Naive thymus-derived CD8-positive, alpha-beta T cell (primary cell): ENCODE measurements around the gene TCF7L1. TPM values are rescaled to one million over a fixed set of nuclear protein-coding genes. Genes with fewer than 3 reads are reported as not detected.

Experiments
- ATAC-seq, 2 donors: fragments of 150-1000 bp; cut with Tn5 transposase in 1 of 2; sonication (Bioruptor Pico), chemical (Tn5 transposase) in 1 of 2; 1 replicate in 1 of 2; 2 replicates in 1 of 2; pipeline ENCODE4 v1.10.0; 2021; ENCODE audit warnings: mild to moderate bottlenecking in 2 of 2, moderate library complexity in 2 of 2
- POLR2A ChIA-PET: fragments of 350-600 bp; sonication (Branson Sonifier 250); formaldehyde crosslinking; loops from one replicate; lab custom pipeline; 2021; ENCODE audit warnings: antibody characterized with exemption; lab: Charles Lee
- DNase-seq, 10 donors: peaks; one replicate each; pipeline versions ENCODE4 v3.0.0 to v3.0.0-alpha.2; 2020 to 2022
- H3K27ac Mint-ChIP-seq, 10 donors: one replicate each; pipeline ENCODE4 v1.8.0; 2020 to 2022; ENCODE audit warnings: mild to moderate bottlenecking in 10 of 10, mixed read lengths in 10 of 10, moderate library complexity in 4 of 10, inconsistent platforms in 1 of 10
- H3K27me3 Mint-ChIP-seq, 5 donors: one replicate each; pipeline ENCODE4 v1.8.0; 2021 to 2022; ENCODE audit warnings: mixed read lengths in 5 of 5
- H3K36me3 Mint-ChIP-seq, 3 donors: one replicate each; pipeline ENCODE4 v1.8.0; 2020 to 2022; ENCODE audit warnings: mixed read lengths in 3 of 3, mild to moderate bottlenecking in 2 of 3, inconsistent platforms in 1 of 3
- H3K4me1 Mint-ChIP-seq, 4 donors: one replicate each; pipeline ENCODE4 v1.8.0; 2021 to 2022; ENCODE audit warnings: mixed read lengths in 4 of 4
- H3K4me3 Mint-ChIP-seq, 10 donors: one replicate each; pipeline ENCODE4 v1.8.0; 2020 to 2022; ENCODE audit warnings: mild to moderate bottlenecking in 10 of 10, mixed read lengths in 10 of 10, moderate library complexity in 6 of 10, inconsistent platforms in 1 of 10
- H3K9me3 Mint-ChIP-seq, 9 donors: one replicate each; pipeline ENCODE4 v1.8.0; 2020 to 2022; ENCODE audit warnings: mixed read lengths in 9 of 9, mild to moderate bottlenecking in 3 of 9, inconsistent platforms in 1 of 9, moderate library complexity in 1 of 9
- polyA plus RNA-seq, 3 donors: library from polyadenylated mRNA; unstranded; fragments of 300-500 nt; fragmentation: Illumina TruSeq; gene quantifications; one replicate each; pipeline ENCODE4 v1.2.3, GENCODE V29; 2021
- total RNA-seq, 8 experiments: library from RNA in 2 of 8; stranded (reverse) in 2 of 8; gene quantifications; one replicate each; pipeline ENCODE4 v1.2.3 and lab custom pipeline; 2021 to 2026

TCF7L1 gene
- total and polyA plus RNA-seq, 5 experiments from 2014 or later: 0.08 to 0.09 TPM; not detected in 3

- Mint-ChIP-seq H3K4me3 (no peak overlapping the region), H3K27me3 (peaks cover 3 to 18% (median 6%) of the 10 kb centered on the region in 5 donors), H3K27ac (no peak overlapping the region), H3K4me1 (no peaks in the 10 kb centered on the region), H3K9me3 (no peaks in the 10 kb centered on the region), H3K36me3 (no peaks in the 10 kb centered on the region)
- ATAC-seq (no peak), DNase-seq (no peak)
- POLR2A ChIA-PET: no interaction called here
Measured at GRCh38 chr2:85156619-85157018, 23.4 kb downstream of the TCF7L1 start.

- no peak overlapping the region for H3K27ac Mint-ChIP-seq
- peaks cover 3 to 20% (median 6%) of the 10 kb centered on the region in 5 donors for H3K27me3 Mint-ChIP-seq
- DNase-seq (no peak), ATAC-seq (no peak)
- POLR2A ChIA-PET: no interaction called here
- H3K9me3 Mint-ChIP-seq: no peaks in the 10 kb centered on the region
- no peaks in the 10 kb centered on the region for H3K4me1 Mint-ChIP-seq
- no peak overlapping the region for H3K4me3 Mint-ChIP-seq
- H3K36me3 Mint-ChIP-seq: no peaks in the 10 kb centered on the region
Measured at GRCh38 chr2:85157345-85157744, 24.2 kb downstream of the TCF7L1 start.

- peaks cover 3 to 16% (median 3%) of the 10 kb centered on the region in 5 donors for H3K27me3 Mint-ChIP-seq
- no peaks in the 10 kb centered on the region for H3K9me3 Mint-ChIP-seq
- H3K4me3 Mint-ChIP-seq: no peak overlapping the region
- DNase-seq (no peak), ATAC-seq (no peak)
- H3K4me1 Mint-ChIP-seq: no peaks in the 10 kb centered on the region
- POLR2A ChIA-PET: no interaction called here
- H3K36me3 Mint-ChIP-seq: no peaks in the 10 kb centered on the region
- H3K27ac Mint-ChIP-seq: no peak overlapping the region
Measured at GRCh38 chr2:85158559-85159273, 25.5 kb downstream of the TCF7L1 start.

- Mint-ChIP-seq H3K4me3 (no peak overlapping the region), H3K36me3 (no peaks in the 10 kb centered on the region), H3K27ac (no peak overlapping the region), H3K9me3 (no peaks in the 10 kb centered on the region), H3K4me1 (no peaks in the 10 kb centered on the region), H3K27me3 (peaks cover 0 to 9% (median 0%) of the 10 kb centered on the region in 5 donors)
- ATAC-seq: no peak
- POLR2A ChIA-PET: no interaction called here
- no peak for DNase-seq
Measured at GRCh38 chr2:85159589-85159988, 26.4 kb downstream of the TCF7L1 start.

GRCh38 chr2:85160966-85161960, 28.1 kb downstream of the TCF7L1 start:
- no peak overlapping the region for H3K4me3 Mint-ChIP-seq
- no peak for DNase-seq
- peaks cover 0 to 9% (median 2%) of the 10 kb centered on the region in 5 donors for H3K27me3 Mint-ChIP-seq
- H3K9me3 Mint-ChIP-seq: no peaks in the 10 kb centered on the region
- no peak overlapping the region for H3K27ac Mint-ChIP-seq
- no peak for ATAC-seq
- H3K36me3 Mint-ChIP-seq: no peaks in the 10 kb centered on the region
- H3K4me1 Mint-ChIP-seq: no peaks in the 10 kb centered on the region
- POLR2A ChIA-PET: no interaction called here

- no peak overlapping the region for H3K27ac Mint-ChIP-seq
- DNase-seq: no peak
- H3K9me3 Mint-ChIP-seq: no peaks in the 10 kb centered on the region
- H3K36me3 Mint-ChIP-seq: no peaks in the 10 kb centered on the region
- peaks cover 0 to 9% (median 4%) of the 10 kb centered on the region in 5 donors for H3K27me3 Mint-ChIP-seq
- H3K4me3 Mint-ChIP-seq: no peak overlapping the region
- no peaks in the 10 kb centered on the region for H3K4me1 Mint-ChIP-seq
- no peak for ATAC-seq
- POLR2A ChIA-PET: no interaction called here
Measured at GRCh38 chr2:85162746-85163301, 29.6 kb downstream of the TCF7L1 start.

- H3K27me3 Mint-ChIP-seq: peaks cover 0 to 9% (median 4%) of the 10 kb centered on the region in 5 donors
- POLR2A ChIA-PET: no interaction called here
- H3K9me3 Mint-ChIP-seq: no peaks in the 10 kb centered on the region
Measured at GRCh38 chr2:85163675-85164074, 30.5 kb downstream of the TCF7L1 start.

GRCh38 chr2:85164145-85164569, 31.0 kb downstream of the TCF7L1 start:
- H3K27ac Mint-ChIP-seq: no peak overlapping the region
- no peaks in the 10 kb centered on the region for H3K36me3 Mint-ChIP-seq
- no peaks in the 10 kb centered on the region for H3K9me3 Mint-ChIP-seq
- H3K27me3 Mint-ChIP-seq: peaks cover 0 to 9% (median 4%) of the 10 kb centered on the region in 5 donors
- no peak overlapping the region for H3K4me3 Mint-ChIP-seq
- POLR2A ChIA-PET: no interaction called here
- ATAC-seq: no peak
- no peak for DNase-seq
- no peaks in the 10 kb centered on the region for H3K4me1 Mint-ChIP-seq

More at GRCh38 chr2:85163675-85164074, 30.5 kb downstream of the TCF7L1 start:
- H3K27ac Mint-ChIP-seq: no peak overlapping the region
- H3K4me3 Mint-ChIP-seq: no peak overlapping the region
- no peak for DNase-seq
- H3K4me1 Mint-ChIP-seq: no peaks in the 10 kb centered on the region
- no peak for ATAC-seq
- no peaks in the 10 kb centered on the region for H3K36me3 Mint-ChIP-seq

- POLR2A ChIA-PET: no interaction called here
- DNase-seq: no peak
- Mint-ChIP-seq H3K27ac (no peak overlapping the region), H3K4me1 (no peaks in the 10 kb centered on the region), H3K27me3 (peaks cover 0 to 8% (median 4%) of the 10 kb centered on the region in 5 donors), H3K36me3 (no peaks in the 10 kb centered on the region), H3K9me3 (no peaks in the 10 kb centered on the region), H3K4me3 (no peak overlapping the region)
- no peak for ATAC-seq
Measured at GRCh38 chr2:85165088-85165690, 32.0 kb downstream of the TCF7L1 start.

GRCh38 chr2:85166021-85166420, 32.8 kb downstream of the TCF7L1 start:
- H3K36me3 Mint-ChIP-seq: no peaks in the 10 kb centered on the region
- no peak overlapping the region for H3K4me3 Mint-ChIP-seq
- no peak for ATAC-seq
- no peak for DNase-seq
- peaks cover 2 to 8% (median 4%) of the 10 kb centered on the region in 5 donors for H3K27me3 Mint-ChIP-seq
- no peaks in the 10 kb centered on the region for H3K4me1 Mint-ChIP-seq
- H3K9me3 Mint-ChIP-seq: no peaks in the 10 kb centered on the region
- POLR2A ChIA-PET: no interaction called here
- H3K27ac Mint-ChIP-seq: no peak overlapping the region

GRCh38 chr2:85167479-85167878, 34.3 kb downstream of the TCF7L1 start:
- H3K4me1 Mint-ChIP-seq: no peaks in the 10 kb centered on the region
- H3K4me3 Mint-ChIP-seq: no peak overlapping the region
- POLR2A ChIA-PET: no interaction called here
- ATAC-seq (no peak), DNase-seq (no peak)
- peaks cover 0 to 2% (median 0%) of the 10 kb centered on the region in 9 donors for H3K9me3 Mint-ChIP-seq
- H3K36me3 Mint-ChIP-seq: no peaks in the 10 kb centered on the region
- H3K27me3 Mint-ChIP-seq: peaks cover 0 to 7% (median 2%) of the 10 kb centered on the region in 5 donors
- no peak overlapping the region for H3K27ac Mint-ChIP-seq

- H3K36me3 Mint-ChIP-seq: no peaks in the 10 kb centered on the region
- no peak overlapping the region for H3K4me3 Mint-ChIP-seq
- H3K27ac Mint-ChIP-seq: peak overlapping the region in 1 of 10 donors; percentile 58
- no peaks in the 10 kb centered on the region for H3K4me1 Mint-ChIP-seq
- POLR2A ChIA-PET: no interaction called here
- ATAC-seq: no peak
- H3K9me3 Mint-ChIP-seq: peaks cover 0 to 2% (median 0%) of the 10 kb centered on the region in 9 donors
- H3K27me3 Mint-ChIP-seq: peaks cover 0 to 9% (median 2%) of the 10 kb centered on the region in 5 donors
- no peak for DNase-seq
Measured at GRCh38 chr2:85168942-85169341, 35.8 kb downstream of the TCF7L1 start.
